ENCODE measurements around the gene APBA2.
"Not testable (repeated sequence)": the region's sequence is repeated elsewhere in the genome, so short reads cannot be mapped to it uniquely, and the experiment has no call there.

APBA2 gene

GRCh38 chr15:29016518-29016917 lies 130.7 kb downstream of the APBA2 start:
- no peak for DNase-seq

GRCh38 chr15:29018120-29018805 lies 132.5 kb downstream of the APBA2 start:
- DNase-seq, result no peak

- DNase-seq, result no peak
Observed at GRCh38 chr15:29018995-29019976, 133.5 kb downstream of the APBA2 start.

- DNase-seq, result no peak
Observed at GRCh38 chr15:29021857-29022256, 136.1 kb downstream of the APBA2 start.

- no peak for DNase-seq
Observed at GRCh38 chr15:29024662-29025061, 138.9 kb downstream of the APBA2 start.

- DNase-seq, result not testable (repeated sequence)
Observed at GRCh38 chr15:29025411-29025810, 139.6 kb downstream of the APBA2 start.

- DNase-seq, result not testable (repeated sequence)
Observed at GRCh38 chr15:29028158-29028557, 142.4 kb downstream of the APBA2 start.

GRCh38 chr15:29029651-29030195 lies 143.9 kb downstream of the APBA2 start:
- DNase-seq, result no peak

GRCh38 chr15:29031502-29032228 lies 145.9 kb downstream of the APBA2 start:
- DNase-seq, result no peak

GRCh38 chr15:29032229-29032625 lies 146.5 kb downstream of the APBA2 start:
- no peak for DNase-seq

GRCh38 chr15:29032751-29033150 lies 147.0 kb downstream of the APBA2 start:
- DNase-seq, result no peak

- no peak for DNase-seq
Observed at GRCh38 chr15:29034151-29034550, 148.4 kb downstream of the APBA2 start.

- DNase-seq, result no peak
Observed at GRCh38 chr15:29034593-29035335, 149.0 kb downstream of the APBA2 start.

- no peak for DNase-seq
Observed at GRCh38 chr15:29035336-29036285, 149.8 kb downstream of the APBA2 start.

- DNase-seq, result no peak
Observed at GRCh38 chr15:29037997-29038705, 152.4 kb downstream of the APBA2 start.

- no peak for DNase-seq
Observed at GRCh38 chr15:29039466-29040369, 153.9 kb downstream of the APBA2 start.

- no peak for DNase-seq
Observed at GRCh38 chr15:29040370-29040751, 154.6 kb downstream of the APBA2 start.

- no peak for DNase-seq
Observed at GRCh38 chr15:29043736-29044502, 158.1 kb downstream of the APBA2 start.

All from stimulated activated CD4-positive, alpha-beta T cell treated with anti-CD3 and anti-CD28 coated beads, Interleukin-12 subunit alpha, Interleukin-12 subunit beta, amount 100 ng/mL, for 4 hours (primary cell).